Peyer's patch (tissue), 4 donors: ENCODE measurements around the gene LRCH4. TPM values are rescaled to one million over a fixed set of nuclear protein-coding genes. Genes with fewer than 3 reads are reported as not detected.

ENCODE experiments used
- DNase-seq, 3 donors: peaks; one replicate each; pipeline ENCODE4 v3.0.0-alpha.2; 2017 to 2019
- H3K27ac ChIP-seq, 4 donors: fragments of 200-600 bp; sonication (generic); one replicate each; pipeline ENCODE4 v1.5.1; 2016 to 2019
- H3K27me3 ChIP-seq, 2 donors: fragments of 200-600 bp; sonication (generic); one replicate each; pipeline ENCODE4 v1.5.1; 2019
- H3K36me3 ChIP-seq, 3 donors: fragments of 200-600 bp; sonication (generic); one replicate each; pipeline ENCODE4 v1.5.1; 2016 to 2019
- H3K4me1 ChIP-seq, 4 donors: fragments of 200-600 bp; sonication (generic); one replicate each; pipeline ENCODE4 v1.5.1; 2016 to 2019
- H3K4me3 ChIP-seq, 4 donors: fragments of 200-600 bp; sonication (generic); 1 replicate in 3 of 4; 2 replicates in 1 of 4; pipeline ENCODE4 v1.5.1; 2016 to 2019; ENCODE audit warnings: mild to moderate bottlenecking in 1 of 4
- H3K9me3 ChIP-seq, 4 donors: fragments of 200-600 bp; sonication (generic); one replicate each; pipeline ENCODE4 v1.5.1; 2016 to 2019; ENCODE audit warnings: mild to moderate bottlenecking in 1 of 4
- POLR2A ChIP-seq, 2 donors: fragments of 450-650 bp; IDR thresholded peaks; one replicate each; pipeline ENCODE4 v1.5.1; 2017; ENCODE audit warnings: antibody characterized with exemption in 2 of 2, mild to moderate bottlenecking in 2 of 2, moderate library complexity in 2 of 2
- total RNA-seq, 4 donors: library from RNA; depleted of rRNA; stranded (reverse); fragments of >200 nt; gene quantifications; one replicate each; pipeline ENCODE4 v1.1.0, GENCODE V29; 2016
- TF ChIP-seq, protein P1 (sequence below), 6 experiments: fragments of 450-650 bp in 4 of 6; fragments of 200-600 bp in 2 of 6; sonication (generic) in 1 of 6; IDR thresholded peaks; one replicate each; pipeline ENCODE4 v1.5.1; 2017 to 2019; ENCODE audit warnings: antibody characterized with exemption in 6 of 6, mild to moderate bottlenecking in 3 of 6, moderate library complexity in 1 of 6

LRCH4 gene
- total RNA-seq, 4 donors from 2014 or later = 76.7 to 232 (median 156) TPM

DNA sequence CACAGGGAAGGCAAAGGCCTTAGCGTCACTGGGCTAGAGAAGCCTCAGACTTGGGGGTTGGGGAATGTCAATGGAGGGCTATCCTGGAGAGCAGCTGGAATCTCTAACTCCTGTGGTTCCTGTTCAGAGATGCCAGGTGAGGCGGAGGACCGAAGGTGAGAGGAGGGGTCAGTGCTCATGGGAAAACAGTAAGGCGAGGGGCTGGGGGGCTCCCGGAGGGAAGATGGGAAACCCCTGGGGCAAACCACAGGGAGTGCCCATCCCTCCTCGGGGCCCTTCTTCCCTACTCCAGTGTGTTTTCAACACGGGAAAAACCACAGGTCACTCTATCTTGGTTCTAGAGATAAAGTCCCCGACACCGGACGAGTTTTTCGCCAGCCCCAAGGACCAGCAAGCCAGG is 3.3 kb downstream of the LRCH4 start:
- Histone ChIP-seq H3K4me3 (peak overlapping the region in 2 of 4 donors; percentile 92), H3K9me3 (no peaks in the 10 kb centered on the region), H3K36me3 (peaks cover 0 to 47% (median under 1%) of the 10 kb centered on the region in 3 donors), H3K27me3 (no peaks in the 10 kb centered on the region), H3K27ac (peak overlapping the region; percentile 98 to 100 (median 99)), H3K4me1 (peaks cover 8 to 32% (median 13%) of the 10 kb centered on the region in 4 donors)
- DNase-seq = no peak
- TF ChIP-seq POLR2A (IDR thresholded peaks at IDR 0.05) = no peak
- TF ChIP-seq, protein P1, sequence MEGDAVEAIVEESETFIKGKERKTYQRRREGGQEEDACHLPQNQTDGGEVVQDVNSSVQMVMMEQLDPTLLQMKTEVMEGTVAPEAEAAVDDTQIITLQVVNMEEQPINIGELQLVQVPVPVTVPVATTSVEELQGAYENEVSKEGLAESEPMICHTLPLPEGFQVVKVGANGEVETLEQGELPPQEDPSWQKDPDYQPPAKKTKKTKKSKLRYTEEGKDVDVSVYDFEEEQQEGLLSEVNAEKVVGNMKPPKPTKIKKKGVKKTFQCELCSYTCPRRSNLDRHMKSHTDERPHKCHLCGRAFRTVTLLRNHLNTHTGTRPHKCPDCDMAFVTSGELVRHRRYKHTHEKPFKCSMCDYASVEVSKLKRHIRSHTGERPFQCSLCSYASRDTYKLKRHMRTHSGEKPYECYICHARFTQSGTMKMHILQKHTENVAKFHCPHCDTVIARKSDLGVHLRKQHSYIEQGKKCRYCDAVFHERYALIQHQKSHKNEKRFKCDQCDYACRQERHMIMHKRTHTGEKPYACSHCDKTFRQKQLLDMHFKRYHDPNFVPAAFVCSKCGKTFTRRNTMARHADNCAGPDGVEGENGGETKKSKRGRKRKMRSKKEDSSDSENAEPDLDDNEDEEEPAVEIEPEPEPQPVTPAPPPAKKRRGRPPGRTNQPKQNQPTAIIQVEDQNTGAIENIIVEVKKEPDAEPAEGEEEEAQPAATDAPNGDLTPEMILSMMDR (IDR thresholded peaks at IDR 0.05) = no peak

DNA sequence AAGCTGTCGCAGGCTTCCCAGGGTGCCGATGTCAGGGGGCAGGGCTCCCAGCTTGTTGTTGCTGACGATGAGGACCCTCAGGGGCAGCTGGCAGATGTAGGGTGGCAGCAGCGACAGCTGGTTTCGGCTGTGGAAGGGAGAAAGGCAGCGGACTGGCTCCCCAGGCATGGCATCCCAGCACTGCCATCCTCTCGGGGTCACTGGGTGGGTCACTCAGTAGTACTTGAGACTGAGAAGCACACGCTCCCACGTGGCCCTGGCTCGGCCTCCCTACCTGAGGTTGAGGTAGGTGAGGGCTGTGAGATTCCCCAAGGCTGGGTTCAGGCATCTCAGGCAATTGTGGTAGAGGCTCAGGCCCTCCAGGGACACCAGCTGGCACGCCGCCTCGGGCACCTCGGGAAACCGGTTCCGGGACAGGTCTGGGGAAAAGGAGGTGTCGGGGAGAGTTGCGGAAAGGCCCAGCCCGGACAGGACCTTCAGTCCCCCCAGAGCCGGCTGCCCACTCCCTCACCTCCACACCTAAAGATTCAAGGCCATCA is 3.8 kb downstream of the LRCH4 start:
- TF ChIP-seq POLR2A (IDR thresholded peaks at IDR 0.05) = no peak
- TF ChIP-seq, protein P1 (IDR thresholded peaks at IDR 0.05) = no peak
- H3K27me3 ChIP-seq = no peaks in the 10 kb centered on the region
- no peak overlapping the region for H3K4me3 ChIP-seq
- peak overlapping the region in 3 of 4 donors; percentile 98 to 100 (median 100) for H3K27ac ChIP-seq
- no peak for DNase-seq
- peaks cover 0 to 52% (median 4%) of the 10 kb centered on the region in 3 donors for H3K36me3 ChIP-seq
- H3K9me3 ChIP-seq = no peaks in the 10 kb centered on the region
- H3K4me1 ChIP-seq = peaks cover 8 to 30% (median 13%) of the 10 kb centered on the region in 4 donors

DNA sequence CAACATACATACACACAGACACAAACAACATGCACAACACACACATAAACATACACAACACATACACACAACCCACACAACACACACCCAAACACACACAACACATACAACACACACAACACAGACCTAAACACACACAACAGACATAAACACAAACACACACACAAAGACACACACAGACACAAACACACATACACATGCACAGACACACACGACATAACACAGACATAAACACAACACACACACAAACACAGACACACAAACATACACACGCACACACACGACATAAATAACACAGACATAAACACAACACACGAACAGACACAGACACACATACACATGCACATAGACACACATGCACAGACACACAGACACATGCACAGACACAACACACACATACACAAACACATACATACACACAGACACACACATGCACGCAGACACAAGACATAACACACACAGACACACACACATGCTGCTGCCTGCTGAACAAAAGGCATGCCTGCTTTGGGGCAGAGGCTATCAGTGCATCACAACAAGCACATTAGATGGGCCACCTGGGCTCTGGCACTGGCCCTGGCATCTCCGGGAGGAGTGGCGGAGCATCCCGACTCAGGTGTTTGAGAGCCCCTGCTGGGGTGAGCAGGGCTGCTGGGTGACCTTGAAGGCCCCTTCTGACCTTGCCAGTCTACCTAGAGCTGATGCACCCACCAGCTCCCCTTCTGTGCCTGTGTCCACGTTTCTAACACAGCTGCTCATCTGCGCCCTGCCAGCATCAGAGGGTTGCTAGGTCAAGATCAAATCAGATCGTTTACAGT is 5.3 kb downstream of the LRCH4 start:
- TF ChIP-seq, protein P1 (IDR thresholded peaks at IDR 0.05) = no peak
- TF ChIP-seq POLR2A (IDR thresholded peaks at IDR 0.05) = no peak
- no peaks in the 10 kb centered on the region for H3K9me3 ChIP-seq
- peaks cover 0 to 67% (median 4%) of the 10 kb centered on the region in 3 donors for H3K36me3 ChIP-seq
- peaks cover 8 to 28% (median 13%) of the 10 kb centered on the region in 4 donors for H3K4me1 ChIP-seq
- DNase-seq = no peak
- no peaks in the 10 kb centered on the region for H3K27me3 ChIP-seq
- H3K27ac ChIP-seq = no peak overlapping the region
- no peak overlapping the region for H3K4me3 ChIP-seq

DNA sequence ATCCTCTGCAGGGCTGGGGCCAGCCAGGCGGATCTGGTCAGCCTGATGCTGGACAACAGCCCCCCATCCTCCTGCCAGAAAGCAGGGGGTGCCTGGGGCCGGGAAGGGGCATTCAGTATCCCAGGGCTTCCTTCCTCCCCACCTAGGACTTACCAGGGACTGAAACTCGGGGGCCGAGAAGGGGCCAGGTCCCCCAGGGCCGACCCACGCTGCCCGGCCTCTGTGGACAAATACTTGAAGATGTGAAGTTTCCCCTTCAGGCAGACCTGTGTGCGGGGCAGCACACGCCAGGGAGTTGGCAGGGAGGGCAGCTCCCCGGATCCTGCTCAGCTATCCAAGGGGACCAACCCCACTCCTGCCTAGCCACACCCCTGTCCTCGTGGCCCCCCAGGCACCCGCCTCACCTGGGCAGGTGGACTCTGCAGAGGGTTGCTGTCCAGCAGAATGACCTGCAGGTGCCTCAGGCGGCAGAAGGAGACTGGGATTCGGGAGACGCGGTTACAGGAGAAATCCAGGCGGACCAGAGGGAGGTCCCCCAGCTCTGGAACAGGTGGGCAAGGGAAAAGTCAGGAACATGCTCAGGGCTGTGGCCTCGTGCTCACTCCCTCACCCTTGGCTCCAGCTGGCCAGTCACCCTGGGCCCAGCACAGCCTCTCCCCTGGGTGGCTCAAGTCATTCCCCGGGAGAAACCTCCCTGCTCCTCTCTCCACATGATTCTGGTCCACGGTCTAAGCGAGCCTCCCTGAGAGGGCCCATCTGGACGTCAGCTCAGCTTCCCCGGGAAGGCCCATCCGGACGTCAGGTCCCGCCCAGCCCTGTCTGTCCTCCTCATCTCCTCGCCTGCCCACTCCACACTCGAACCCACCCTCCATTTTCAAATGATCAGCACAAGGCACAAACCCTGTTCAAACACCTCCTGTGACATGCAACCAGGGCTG is 7.4 kb downstream of the LRCH4 start:
- Histone ChIP-seq H3K27me3 (no peaks in the 10 kb centered on the region), H3K4me1 (peaks cover 8 to 13% (median 11%) of the 10 kb centered on the region in 4 donors), H3K4me3 (no peak overlapping the region), H3K36me3 (peaks cover 0 to 87% (median 4%) of the 10 kb centered on the region in 3 donors), H3K27ac (no peak overlapping the region), H3K9me3 (no peaks in the 10 kb centered on the region)
- TF ChIP-seq POLR2A (IDR thresholded peaks at IDR 0.05) = no peak
- TF ChIP-seq, protein P1 (IDR thresholded peaks at IDR 0.05) = no peak
- no peak for DNase-seq

DNA sequence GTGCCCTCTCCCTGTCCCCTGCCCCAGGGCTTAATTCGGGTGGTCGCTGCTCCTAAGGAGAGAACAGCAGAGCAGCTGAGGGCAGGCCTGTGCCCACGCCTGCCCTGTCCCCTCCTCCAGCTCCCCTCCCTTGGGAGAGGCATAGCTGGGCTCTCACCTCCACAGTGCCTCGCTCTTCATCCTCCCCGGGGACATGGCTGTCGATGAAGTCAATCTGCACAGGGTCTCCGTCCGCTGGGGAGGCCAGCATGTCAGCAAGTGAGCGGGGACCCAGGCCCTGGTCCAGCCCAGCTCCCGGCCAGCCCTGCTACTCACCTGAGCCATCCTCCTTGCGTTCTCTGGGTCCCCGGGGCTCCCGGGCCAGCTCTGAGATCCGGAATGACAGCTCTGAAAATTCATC is 8.4 kb downstream of the LRCH4 start:
- TF ChIP-seq, protein P1 (IDR thresholded peaks at IDR 0.05) = no peak
- no peak for TF ChIP-seq POLR2A (IDR thresholded peaks at IDR 0.05)
- no peak for DNase-seq
- Histone ChIP-seq H3K27ac (no peak overlapping the region), H3K4me3 (no peak overlapping the region), H3K4me1 (peaks cover under 1 to 5% (median 2%) of the 10 kb centered on the region in 4 donors), H3K27me3 (no peaks in the 10 kb centered on the region), H3K9me3 (no peaks in the 10 kb centered on the region), H3K36me3 (peaks cover 0 to 84% (median 4%) of the 10 kb centered on the region in 3 donors)
